T47D (cell line): Measurements from ENCODE around the gene CHST3.

ENCODE experiments used
- DNase-seq, 2 experiments: peaks; one replicate each; pipeline versions ENCODE4 v3.0.0 to v3.0.0-alpha.2; 2011 to 2012; ENCODE audit warnings: low read depth in 1 of 2, low spot score in 1 of 2
- JUND ChIP-seq: IDR thresholded peaks from 2 replicates; pipeline ENCODE4 v1.6.1; 2012; ENCODE audit warnings: low read depth
- in situ Hi-C: cut with HindIII; loops from 2 replicates; pipeline ENCODE4 v1.10.0; 2016; ENCODE audit warnings: low sequenced_read_pairs, low pct_unique_long_range_greater_than_20kb

The CHST3 gene

GRCh38 chr10:72015841-72016240 lies 51.6 kb downstream of the CHST3 start:
- in situ Hi-C loops = no loop called here
- no peak for DNase-seq

GRCh38 chr10:72016608-72017300 lies 52.6 kb downstream of the CHST3 start:
- no peak for TF ChIP-seq JUND
- in situ Hi-C loops = no loop called here
- no peak for DNase-seq

More at GRCh38 chr10:72015841-72016240, 51.6 kb downstream of the CHST3 start:
- no peak for TF ChIP-seq JUND

- DNase-seq = no peak
- TF ChIP-seq JUND = no peak
- in situ Hi-C loops = no loop called here
Observed at GRCh38 chr10:72019085-72019876, 55.1 kb downstream of the CHST3 start.

GRCh38 chr10:72020914-72021809 lies 57.0 kb downstream of the CHST3 start:
- TF ChIP-seq JUND = no peak
- in situ Hi-C loops = no loop called here
- no peak for DNase-seq

- TF ChIP-seq JUND = no peak
- in situ Hi-C loops = no loop called here
- no peak for DNase-seq
Observed at GRCh38 chr10:72022228-72022627, 58.0 kb downstream of the CHST3 start.

GRCh38 chr10:72024596-72024995 lies 60.4 kb downstream of the CHST3 start:
- in situ Hi-C loops = no loop called here
- no peak for TF ChIP-seq JUND
- no peak for DNase-seq

- TF ChIP-seq JUND = no peak
- DNase-seq = no peak
- in situ Hi-C loops = no loop called here
Observed at GRCh38 chr10:72025400-72025799, 61.2 kb downstream of the CHST3 start.

DNA sequence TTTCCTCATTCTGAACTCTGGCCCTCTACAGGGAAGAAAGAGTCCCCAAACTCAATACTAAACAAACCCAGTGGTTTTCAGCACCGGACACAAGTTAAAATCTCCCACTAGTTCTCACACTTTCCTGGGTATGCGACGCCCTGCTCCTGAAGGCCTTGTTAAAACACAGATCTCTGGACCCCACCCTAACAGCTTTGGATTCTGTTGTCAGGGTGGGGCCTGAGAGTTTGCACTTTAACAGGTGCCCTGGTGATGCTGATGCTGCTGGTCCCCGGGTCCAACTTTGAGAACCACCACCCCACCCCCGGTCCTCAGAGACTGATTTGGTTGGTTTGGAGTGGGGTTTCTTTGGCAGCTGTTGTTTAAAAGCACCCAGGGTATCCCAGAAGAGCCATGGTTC lies 61.6 kb downstream of the CHST3 start:
- no peak for TF ChIP-seq JUND
- in situ Hi-C loops = no loop called here
- DNase-seq = no peak

GRCh38 chr10:72026278-72027111 lies 62.3 kb downstream of the CHST3 start:
- in situ Hi-C loops = no loop called here
- TF ChIP-seq JUND = no peak
- DNase-seq = no peak

DNA sequence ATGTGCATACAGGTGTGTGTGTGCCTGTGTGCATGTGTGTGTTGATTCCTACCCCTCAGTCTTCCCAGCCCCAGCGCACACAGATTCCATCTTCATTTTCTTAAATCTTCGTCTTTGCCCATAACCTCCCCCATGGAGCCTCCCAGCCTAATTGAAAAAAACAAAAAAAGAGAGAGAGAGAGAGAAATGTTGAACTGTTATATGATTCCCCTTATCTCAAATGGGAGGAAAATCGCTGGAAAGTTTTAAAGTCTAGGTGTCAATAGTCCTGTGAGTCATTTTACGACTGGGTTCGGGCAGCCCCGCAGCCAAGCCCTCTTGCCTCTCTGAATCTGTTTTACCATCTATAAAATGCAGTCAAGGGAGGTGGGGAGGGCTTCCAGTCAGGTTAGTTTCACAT lies 63.3 kb downstream of the CHST3 start:
- in situ Hi-C loops = no loop called here
- no peak for DNase-seq
- no peak for TF ChIP-seq JUND

DNA sequence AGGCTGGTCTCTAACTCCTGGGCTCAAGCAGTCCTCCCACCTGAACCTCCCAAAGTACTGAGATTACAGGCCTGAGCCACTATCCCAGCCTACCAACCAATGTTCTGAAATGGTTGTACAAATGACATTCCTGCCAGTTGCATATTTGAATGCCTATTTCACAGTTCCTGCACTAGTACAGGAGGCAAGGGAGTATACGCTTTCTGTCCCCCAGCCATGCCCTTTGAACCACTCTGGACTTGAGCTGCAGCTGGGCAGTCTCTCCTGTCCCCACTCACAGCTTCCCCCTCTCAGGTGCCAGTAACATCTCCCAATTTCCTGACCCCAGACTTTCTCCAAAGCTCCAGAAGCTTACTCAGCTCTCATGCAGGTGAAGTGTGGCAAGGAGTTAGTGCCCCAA lies 65.2 kb downstream of the CHST3 start:
- in situ Hi-C loops = no loop called here
- TF ChIP-seq JUND = no peak
- DNase-seq = no peak
